HG02852 (cell line): ENCODE data around the gene IGHMBP2.
"Not testable (repeated sequence)": the region's sequence is repeated elsewhere in the genome, so short reads cannot be mapped to it uniquely, and the experiment has no call there.

Experiments used
- ATAC-seq: cut with Tn5 transposase; IDR thresholded peaks from one replicate; pipeline ENCODE4 v1.9.1; 2021; ENCODE audit warnings: mild to moderate bottlenecking, moderate library complexity; ENCODE audit not compliant: unreplicated experiment

Gene IGHMBP2

DNA sequence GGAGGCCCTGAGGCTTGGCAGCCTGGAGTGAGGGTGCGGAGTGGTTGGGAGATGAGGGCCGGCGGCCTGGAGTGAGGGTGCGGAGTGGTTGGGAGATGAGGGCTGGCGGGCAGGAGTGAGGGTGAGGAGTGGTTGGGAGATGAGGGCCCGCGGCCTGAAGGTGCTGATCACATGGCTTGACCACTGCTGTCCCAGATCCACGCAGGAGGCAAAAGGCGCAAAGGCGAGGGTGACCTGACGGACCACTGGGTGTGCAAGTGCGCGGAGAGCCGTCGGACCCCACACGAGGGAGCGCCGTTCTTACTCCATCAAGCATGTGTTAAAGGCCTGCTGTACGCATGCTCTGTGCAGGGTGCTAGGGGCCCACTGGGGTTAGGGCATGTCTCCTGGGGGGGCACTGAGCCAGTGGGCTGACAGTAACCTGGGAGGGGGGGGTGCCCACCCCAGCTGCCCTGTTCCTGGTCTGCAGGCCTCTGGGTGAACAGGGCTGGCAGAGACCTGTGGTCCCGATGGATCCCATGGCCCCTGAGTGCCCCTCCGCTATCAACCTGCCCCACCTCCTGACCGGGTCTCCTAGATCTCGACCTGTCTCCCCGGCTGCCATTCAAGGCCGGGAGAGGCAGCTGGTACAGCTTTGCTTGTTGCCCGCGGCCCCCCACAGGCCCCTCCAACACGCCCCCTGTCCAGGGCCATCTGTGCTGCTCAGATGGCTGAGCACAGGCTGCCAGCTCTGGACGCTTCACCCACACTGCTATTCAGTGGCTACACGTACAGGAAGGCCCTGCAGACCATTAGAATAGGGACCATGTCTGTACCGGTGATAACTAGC lies 56.0 kb downstream of the IGHMBP2 start:
- ATAC-seq = no peak

- no peak for ATAC-seq
These were observed 56.8 kb downstream of the IGHMBP2 start for GRCh38 chr11:68960294-68961071.

DNA sequence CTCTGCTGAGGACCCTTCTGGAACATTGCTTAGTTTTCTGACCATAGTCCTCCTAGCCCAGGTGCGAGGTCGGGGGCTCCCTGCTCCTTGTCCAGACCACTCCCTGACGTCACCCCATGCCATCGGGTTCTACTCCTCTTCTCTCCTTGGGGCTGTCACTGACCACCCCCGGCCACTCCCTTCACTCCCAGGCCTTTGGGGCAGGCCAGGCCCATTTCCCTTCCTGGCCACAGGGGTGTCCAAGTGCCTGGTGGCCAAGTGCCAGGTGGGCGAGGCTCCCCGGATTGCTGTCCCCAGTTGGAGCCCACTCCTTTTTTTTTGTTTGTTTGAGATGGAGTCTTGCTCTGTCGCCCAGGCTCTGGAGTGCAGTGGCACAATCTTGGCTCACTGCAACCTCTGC lies 57.6 kb downstream of the IGHMBP2 start:
- no peak for ATAC-seq

- no peak for ATAC-seq
These were observed 59.0 kb downstream of the IGHMBP2 start for GRCh38 chr11:68962527-68963250.

- no peak for ATAC-seq
These were observed 60.1 kb downstream of the IGHMBP2 start for GRCh38 chr11:68963779-68964178.

- no peak for ATAC-seq
These were observed 62.5 kb downstream of the IGHMBP2 start for GRCh38 chr11:68965901-68966853.

- no peak for ATAC-seq
These were observed 63.4 kb downstream of the IGHMBP2 start for GRCh38 chr11:68966894-68967780.

DNA sequence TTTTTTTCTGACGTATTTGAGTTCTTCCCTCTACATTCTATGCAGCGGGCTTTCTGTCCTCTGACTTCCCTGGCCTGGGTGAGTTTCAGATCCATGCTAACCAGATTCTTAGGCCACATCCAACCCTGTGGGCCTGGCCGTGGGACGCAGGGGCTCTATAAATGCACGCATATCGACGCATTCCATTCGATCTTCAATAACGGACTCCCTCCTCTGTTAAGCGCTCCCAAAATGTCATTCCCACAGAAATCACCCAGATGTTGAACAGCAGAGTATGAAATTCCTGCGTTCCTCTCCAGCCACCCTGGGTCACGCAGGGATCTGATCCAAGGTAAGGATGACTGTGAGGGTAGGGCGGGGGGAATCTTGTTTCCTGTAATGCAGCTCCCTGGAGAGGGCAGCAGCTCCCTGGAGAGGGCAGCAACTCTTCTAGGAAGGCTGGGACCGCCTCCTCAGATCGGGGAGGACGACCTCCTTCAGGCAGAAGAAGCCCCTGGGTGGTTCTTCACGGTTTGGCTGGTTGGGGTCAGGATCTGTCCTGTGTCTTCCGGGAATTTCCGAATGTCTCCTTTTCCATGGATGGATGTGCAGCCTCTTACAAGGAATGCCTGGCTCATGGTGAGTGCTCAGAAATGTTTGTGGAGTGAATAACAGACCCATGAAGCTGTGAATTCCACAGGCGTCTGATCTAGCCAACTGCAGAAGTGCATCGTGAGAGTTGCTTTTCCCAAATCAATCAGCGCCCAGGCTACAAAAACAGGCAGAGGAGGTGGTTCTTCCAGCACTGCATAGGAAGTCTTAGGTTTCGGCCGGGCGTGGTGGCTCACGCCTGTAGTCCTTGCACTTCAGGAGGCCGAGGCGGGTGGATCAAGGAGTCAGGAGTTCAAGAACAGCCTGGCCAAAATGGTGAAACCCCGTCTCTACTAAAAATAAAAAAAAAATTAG lies 64.9 kb downstream of the IGHMBP2 start:
- no peak for ATAC-seq

DNA sequence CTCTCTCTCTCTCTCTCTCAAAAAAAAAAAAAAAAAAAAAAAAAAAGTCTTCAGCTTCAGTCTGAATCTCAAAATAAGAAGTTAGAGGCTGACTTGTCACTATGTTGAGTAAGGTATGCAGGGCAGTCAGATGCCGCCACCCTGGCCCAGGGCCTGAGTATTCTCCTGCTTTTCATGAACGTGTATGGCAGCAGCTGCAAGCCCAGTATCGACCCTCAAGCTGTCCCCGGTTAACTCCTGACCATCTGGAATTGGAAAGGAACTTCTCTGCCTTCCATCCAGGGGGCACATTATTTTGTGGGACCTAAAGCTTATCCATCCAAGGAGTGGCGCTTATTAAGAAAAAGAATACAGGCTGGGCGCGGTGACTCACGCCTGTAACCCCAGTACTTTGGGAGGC lies 65.7 kb downstream of the IGHMBP2 start:
- no peak for ATAC-seq

- no peak for ATAC-seq
These were observed 67.4 kb downstream of the IGHMBP2 start for GRCh38 chr11:68970921-68971636.

- ATAC-seq = no peak
These were observed 69.5 kb downstream of the IGHMBP2 start for GRCh38 chr11:68973219-68973618.

- ATAC-seq = not testable (repeated sequence)
These were observed 70.0 kb downstream of the IGHMBP2 start for GRCh38 chr11:68973706-68974105.

DNA sequence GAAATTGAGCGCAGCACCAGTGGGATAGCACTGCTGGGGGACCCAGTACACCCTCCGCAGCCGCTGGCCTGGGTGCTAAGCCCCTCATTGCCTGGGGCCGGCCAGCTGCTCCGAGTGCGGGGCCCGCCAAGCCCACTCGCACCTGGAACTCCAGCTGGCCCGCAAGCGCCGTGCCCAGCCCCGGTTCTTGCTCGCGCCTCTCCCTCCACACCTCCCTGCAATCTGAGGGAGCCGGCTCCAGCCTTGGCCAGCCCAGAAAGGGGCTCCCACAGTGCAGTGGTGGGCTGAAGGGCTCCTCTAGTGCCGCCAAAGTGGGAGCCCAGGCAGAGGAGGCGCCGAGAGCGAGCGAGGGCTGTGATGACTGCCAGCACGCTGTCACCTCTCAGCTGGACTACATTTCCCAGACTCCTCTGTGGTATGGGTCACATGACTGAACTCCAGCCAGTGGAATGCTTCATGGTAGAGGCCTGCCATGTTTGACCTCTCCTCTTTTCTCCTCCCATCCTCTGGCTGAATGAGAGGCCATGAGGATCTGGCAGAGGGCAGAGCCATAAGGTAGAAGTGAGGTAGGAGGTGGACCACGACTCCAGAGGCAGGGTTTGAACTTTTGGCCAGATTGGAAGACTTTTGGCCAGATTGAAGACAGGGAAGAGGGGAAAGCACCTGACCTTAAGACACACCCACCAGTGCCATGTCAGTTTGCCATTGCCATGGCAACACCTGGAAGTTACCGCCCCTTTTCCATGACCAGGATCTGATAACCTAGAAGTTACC lies 70.9 kb downstream of the IGHMBP2 start:
- no peak for ATAC-seq

DNA sequence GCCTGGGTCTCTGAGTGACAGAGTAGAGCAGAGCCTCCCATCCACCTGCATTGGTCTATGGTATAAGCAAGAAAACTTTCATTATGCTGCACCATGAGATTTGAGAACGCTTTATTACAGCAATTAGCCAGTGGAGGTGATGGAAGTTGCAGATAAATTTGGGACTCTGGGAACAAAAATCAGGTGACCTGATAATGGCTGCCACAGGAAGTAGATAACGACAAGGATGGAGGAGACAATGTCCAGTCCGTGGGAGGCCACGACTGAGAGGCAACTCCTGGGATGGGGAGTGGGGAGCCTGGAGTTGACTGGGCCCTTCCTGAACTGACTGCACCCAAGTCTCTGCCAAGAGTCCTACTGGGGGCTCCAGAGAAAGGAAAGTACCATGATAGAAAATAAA lies 72.4 kb downstream of the IGHMBP2 start:
- no peak for ATAC-seq

DNA sequence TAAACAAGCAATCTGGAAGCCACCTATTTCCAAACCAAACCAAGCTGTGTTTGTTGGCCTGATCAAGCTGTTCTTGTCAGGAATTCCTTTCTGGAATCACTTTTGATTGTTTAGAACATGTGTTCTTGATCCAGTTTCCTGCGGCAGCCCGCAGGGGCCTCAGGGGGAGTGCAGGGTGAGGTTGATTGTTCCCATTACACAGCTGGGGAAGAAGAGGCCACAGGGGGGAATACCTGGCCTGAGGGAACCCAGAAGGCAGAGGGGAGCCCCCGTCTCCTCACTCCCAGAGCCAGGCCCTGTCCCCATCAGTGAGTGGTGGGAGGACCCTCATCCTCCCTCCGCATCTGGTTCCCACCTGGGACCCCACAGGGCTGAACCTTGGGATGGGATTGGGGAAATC lies 72.9 kb downstream of the IGHMBP2 start:
- no peak for ATAC-seq

DNA sequence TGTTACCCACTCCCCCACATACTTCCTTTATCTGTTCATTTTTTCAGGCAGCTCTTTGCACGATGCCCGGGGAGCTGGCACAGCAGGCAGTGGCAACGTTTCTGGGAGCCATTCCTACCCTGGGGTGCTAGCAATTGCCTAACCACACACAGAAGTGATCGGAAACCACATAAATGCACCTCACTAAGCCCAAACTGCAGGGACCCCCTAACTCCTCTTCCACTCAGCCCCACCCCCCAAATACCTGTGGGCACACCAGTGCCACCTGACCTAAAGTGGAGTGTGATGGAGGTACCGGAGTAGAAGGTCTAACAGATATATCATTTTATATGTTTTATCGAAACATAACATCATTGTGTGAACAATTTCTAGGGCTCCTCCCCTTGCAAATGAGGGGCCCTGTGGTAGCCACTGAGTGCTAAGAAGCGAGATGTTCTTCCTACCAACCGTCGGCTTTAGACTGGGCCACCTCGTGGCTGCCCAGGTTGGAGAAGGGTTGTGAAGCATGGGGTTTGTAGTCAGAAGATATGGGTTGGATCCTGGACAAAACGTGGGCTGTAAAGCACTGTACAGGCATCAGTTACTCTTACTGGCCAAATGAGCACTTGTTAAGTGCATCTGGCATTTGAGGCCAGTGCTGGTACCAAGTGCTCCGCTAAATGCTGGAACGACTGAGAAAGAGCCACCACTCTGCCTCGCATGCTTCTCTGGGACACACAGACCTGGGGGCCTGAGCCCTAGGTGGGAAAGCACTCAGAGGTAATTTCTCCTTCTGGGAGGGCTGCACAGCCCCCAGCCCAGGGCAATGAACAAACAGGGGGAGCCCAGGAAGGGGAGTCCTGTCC lies 74.3 kb downstream of the IGHMBP2 start:
- ATAC-seq = no peak
